Osteocyte (in vitro differentiated cells): ENCODE data around the gene SLC35C1. TPM values are rescaled to one million over a fixed set of nuclear protein-coding genes. Genes with fewer than 3 reads are reported as not detected.

ENCODE experiments used
- DNase-seq: peaks from one replicate; pipeline ENCODE4 v3.0.0; 2021; ENCODE audit warnings: mixed read lengths; ENCODE audit not compliant: unreplicated experiment; ENCODE audit errors: extremely low spot score
- H3K27ac Mint-ChIP-seq: one replicate; pipeline ENCODE4 v1.8.0; 2021; ENCODE audit warnings: mild to moderate bottlenecking, mixed read lengths; ENCODE audit not compliant: unreplicated experiment
- H3K27me3 Mint-ChIP-seq: one replicate; pipeline ENCODE4 v1.8.0; 2021; ENCODE audit warnings: mixed read lengths; ENCODE audit not compliant: unreplicated experiment
- H3K36me3 Mint-ChIP-seq: one replicate; pipeline ENCODE4 v1.8.0; 2021; ENCODE audit warnings: mixed read lengths; ENCODE audit not compliant: unreplicated experiment
- H3K4me1 Mint-ChIP-seq: one replicate; pipeline ENCODE4 v1.8.0; 2021; ENCODE audit warnings: mixed read lengths; ENCODE audit not compliant: unreplicated experiment
- H3K4me3 Mint-ChIP-seq: one replicate; pipeline ENCODE4 v1.8.0; 2021; ENCODE audit warnings: mild to moderate bottlenecking, moderate library complexity, mixed read lengths; ENCODE audit not compliant: unreplicated experiment
- H3K9me3 Mint-ChIP-seq: one replicate; pipeline ENCODE4 v1.8.0; 2021; ENCODE audit warnings: mixed read lengths; ENCODE audit not compliant: unreplicated experiment
- total RNA-seq: library from RNA; stranded (reverse); gene quantifications from 2 replicates; pipeline ENCODE4 v1.2.1, GENCODE V29; 2021
- TF ChIP-seq, protein P1 (sequence below): fragments of 200-600 bp; sonication (generic); IDR thresholded peaks from 2 replicates; pipeline ENCODE4 v1.5.0; 2021; ENCODE audit warnings: antibody characterized with exemption, mild to moderate bottlenecking, moderate library complexity

SLC35C1 gene
- total RNA-seq, 1 donor from 2014 or later, result 17.5 TPM

DNA sequence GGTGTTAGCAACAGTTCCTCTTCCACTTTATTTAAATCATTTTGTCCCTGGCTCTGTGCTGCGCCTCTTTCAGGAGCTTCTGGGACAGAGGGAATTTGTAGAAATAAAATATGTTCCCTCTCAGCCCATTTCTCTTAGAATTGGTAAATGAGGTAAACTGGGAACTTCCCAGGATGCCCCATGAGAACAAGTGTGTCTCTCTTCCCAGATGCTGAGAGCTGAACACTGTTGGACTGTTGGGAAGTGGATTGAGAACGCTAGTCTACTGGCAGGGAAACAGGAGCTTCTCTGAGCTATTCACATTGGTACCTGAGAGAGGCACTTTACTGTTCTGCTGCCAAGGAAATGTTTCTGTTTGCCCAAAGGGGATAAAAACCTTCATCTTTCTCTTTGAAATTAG lies 46.3 kb downstream of the SLC35C1 start:
- Mint-ChIP-seq H3K27ac (no peak overlapping the region), H3K4me1 (peaks cover 17% of the 10 kb centered on the region), H3K9me3 (no peaks in the 10 kb centered on the region), H3K27me3 (no peaks in the 10 kb centered on the region), H3K4me3 (no peak overlapping the region), H3K36me3 (no peaks in the 10 kb centered on the region)
- TF ChIP-seq, protein P1, sequence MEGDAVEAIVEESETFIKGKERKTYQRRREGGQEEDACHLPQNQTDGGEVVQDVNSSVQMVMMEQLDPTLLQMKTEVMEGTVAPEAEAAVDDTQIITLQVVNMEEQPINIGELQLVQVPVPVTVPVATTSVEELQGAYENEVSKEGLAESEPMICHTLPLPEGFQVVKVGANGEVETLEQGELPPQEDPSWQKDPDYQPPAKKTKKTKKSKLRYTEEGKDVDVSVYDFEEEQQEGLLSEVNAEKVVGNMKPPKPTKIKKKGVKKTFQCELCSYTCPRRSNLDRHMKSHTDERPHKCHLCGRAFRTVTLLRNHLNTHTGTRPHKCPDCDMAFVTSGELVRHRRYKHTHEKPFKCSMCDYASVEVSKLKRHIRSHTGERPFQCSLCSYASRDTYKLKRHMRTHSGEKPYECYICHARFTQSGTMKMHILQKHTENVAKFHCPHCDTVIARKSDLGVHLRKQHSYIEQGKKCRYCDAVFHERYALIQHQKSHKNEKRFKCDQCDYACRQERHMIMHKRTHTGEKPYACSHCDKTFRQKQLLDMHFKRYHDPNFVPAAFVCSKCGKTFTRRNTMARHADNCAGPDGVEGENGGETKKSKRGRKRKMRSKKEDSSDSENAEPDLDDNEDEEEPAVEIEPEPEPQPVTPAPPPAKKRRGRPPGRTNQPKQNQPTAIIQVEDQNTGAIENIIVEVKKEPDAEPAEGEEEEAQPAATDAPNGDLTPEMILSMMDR, result no peak
- DNase-seq, result no peak

DNA sequence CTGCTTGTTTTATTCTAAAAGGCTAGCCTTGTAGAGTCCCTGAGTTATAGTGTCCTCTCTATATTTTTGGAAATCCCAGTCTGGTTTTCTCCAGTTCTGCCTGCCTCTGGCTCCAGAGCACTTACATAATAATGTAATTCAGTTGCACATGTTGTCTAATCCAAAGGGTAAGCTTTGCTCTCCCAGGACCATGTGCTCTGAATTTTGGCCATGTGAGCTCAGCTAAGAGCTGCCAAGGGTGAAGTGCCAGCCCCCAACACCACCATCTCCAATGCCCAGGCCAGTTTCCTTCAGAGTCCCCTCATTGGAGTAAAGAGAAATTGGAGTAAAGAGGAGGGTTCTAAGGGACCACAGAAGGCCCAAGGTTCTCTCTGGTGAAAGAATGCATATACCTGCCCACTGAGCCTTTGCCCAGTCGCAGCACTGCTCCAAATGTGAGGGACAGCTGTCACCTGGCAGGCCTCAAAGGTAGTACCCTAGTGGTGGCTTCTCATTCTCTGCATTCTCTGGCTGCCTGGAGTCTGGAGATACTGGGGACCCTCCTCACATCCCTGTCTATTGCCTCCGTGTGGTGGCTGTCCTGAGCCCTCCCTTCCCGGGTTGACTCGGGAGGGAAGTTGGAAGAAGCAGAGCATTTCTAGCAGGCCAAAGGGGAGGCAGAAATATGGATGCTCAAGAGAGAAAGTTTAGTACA lies 47.2 kb downstream of the SLC35C1 start:
- H3K27me3 Mint-ChIP-seq, result no peaks in the 10 kb centered on the region
- H3K4me1 Mint-ChIP-seq, result peaks cover 14% of the 10 kb centered on the region
- no peak for DNase-seq
- no peaks in the 10 kb centered on the region for H3K9me3 Mint-ChIP-seq
- H3K4me3 Mint-ChIP-seq, result no peak overlapping the region
- H3K36me3 Mint-ChIP-seq, result peaks cover 2% of the 10 kb centered on the region
- TF ChIP-seq, protein P1, result no peak
- H3K27ac Mint-ChIP-seq, result no peak overlapping the region

DNA sequence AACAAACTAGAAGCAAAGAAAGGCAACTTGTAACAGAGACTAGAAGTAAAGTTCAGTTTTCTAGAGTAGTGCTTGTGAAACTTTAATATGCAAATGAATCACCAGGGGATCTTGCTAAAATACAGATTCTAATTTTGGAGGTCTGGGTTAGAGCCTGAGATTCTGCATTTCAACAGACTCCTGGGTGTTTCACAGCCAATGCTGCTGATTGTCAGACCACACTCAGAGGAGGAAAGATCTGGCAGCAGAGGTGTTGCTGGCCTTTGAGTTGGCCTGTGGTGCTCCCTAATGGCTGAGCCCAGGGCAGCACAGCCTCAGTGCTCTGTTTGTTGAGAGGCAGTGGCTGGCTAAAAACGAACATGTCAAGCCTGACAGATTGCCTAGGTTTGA lies 47.8 kb downstream of the SLC35C1 start:
- H3K27ac Mint-ChIP-seq, result no peak overlapping the region

DNA sequence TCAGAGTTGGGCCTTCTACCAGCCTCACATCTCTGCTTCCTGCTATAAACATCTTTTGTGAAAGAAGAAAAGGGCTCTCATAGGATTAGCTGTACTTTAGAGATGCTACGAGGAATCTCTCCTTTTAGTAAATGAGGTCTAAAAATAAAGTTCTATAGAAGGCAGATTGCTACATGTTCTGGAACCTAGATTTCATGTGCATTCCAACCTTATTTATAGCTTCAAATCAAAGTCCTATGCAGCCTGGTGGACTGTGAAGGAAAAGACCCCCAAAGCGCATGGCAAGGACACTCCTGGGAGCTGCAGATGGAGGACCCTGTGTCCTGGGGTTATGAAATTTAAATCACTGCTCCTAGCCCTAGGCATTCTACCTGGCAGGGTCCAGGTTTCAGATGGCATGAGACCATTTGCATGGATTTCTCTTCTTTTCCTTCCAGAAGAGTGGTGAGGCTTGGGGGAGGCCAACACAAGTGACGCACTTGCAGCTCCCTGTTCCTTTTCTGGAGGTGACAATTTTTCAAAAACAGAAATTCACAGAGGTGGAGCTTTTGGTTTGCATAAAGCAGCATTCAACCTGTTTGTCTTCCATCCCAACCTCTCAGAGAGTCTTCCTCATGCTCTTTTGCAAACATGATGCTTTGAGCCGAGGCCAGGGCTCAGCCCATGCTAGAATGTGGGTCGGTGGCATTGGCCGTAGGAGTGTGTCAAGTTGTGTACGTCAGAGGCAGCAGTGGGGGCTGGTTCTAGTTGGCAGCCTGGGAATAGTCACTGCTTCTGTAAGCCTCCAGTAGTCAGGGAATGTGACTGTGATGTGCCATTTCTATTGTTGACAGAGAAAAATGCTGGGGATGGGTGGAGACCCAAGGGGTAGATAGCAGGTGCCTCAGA lies 48.6 kb downstream of the SLC35C1 start:
- no peaks in the 10 kb centered on the region for H3K9me3 Mint-ChIP-seq
- TF ChIP-seq, protein P1, result no peak
- no peaks in the 10 kb centered on the region for H3K27me3 Mint-ChIP-seq
- H3K4me3 Mint-ChIP-seq, result no peak overlapping the region
- H3K4me1 Mint-ChIP-seq, result peaks cover 18% of the 10 kb centered on the region
- H3K27ac Mint-ChIP-seq, result no peak overlapping the region
- DNase-seq, result no peak
- peaks cover 8% of the 10 kb centered on the region for H3K36me3 Mint-ChIP-seq

More for the DNA sequence above, 47.8 kb downstream of the SLC35C1 start:
- H3K4me3 Mint-ChIP-seq, result no peak overlapping the region
- H3K27me3 Mint-ChIP-seq, result no peaks in the 10 kb centered on the region
- no peak for DNase-seq
- TF ChIP-seq, protein P1, result no peak
- no peaks in the 10 kb centered on the region for H3K9me3 Mint-ChIP-seq
- H3K4me1 Mint-ChIP-seq, result peaks cover 17% of the 10 kb centered on the region
- peaks cover 6% of the 10 kb centered on the region for H3K36me3 Mint-ChIP-seq

DNA sequence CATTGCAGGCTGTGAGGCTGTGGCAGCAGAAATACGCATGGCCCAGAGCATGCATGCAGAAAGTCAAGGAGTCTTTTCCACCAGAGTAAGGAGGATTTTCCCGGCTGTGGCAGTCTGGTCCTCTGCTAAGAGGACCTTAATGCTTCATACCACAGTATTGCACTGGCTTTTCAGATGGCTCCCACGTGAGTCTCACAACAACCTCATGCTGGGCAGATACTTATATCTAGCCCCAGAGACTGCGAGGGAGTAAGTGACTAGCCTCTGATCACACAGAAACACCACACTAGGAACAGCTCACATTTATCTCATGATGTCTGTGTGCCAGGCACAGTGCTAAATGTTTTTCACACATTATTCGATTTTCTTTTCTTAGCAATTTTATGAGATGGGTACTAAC lies 50.4 kb downstream of the SLC35C1 start:
- Mint-ChIP-seq H3K4me3 (no peak overlapping the region), H3K27ac (no peak overlapping the region), H3K4me1 (peaks cover 27% of the 10 kb centered on the region), H3K9me3 (no peaks in the 10 kb centered on the region), H3K36me3 (peaks cover 11% of the 10 kb centered on the region), H3K27me3 (no peaks in the 10 kb centered on the region)
- TF ChIP-seq, protein P1, result no peak
- DNase-seq, result no peak
